HG03159 (cell line): Measurements from ENCODE around the gene EEFSEC.

Source experiments
- ATAC-seq: cut with Tn5 transposase; IDR thresholded peaks from one replicate; pipeline ENCODE4 v1.9.1; 2021; ENCODE audit warnings: mild to moderate bottlenecking, moderate library complexity; ENCODE audit not compliant: unreplicated experiment

The EEFSEC gene

GRCh38 chr3:128182656-128183055, 29.4 kb downstream of the EEFSEC start:
- no peak for ATAC-seq

GRCh38 chr3:128185630-128186447, 32.6 kb downstream of the EEFSEC start:
- no peak for ATAC-seq

- no peak for ATAC-seq
These were observed 34.2 kb downstream of the EEFSEC start for GRCh38 chr3:128187495-128187894.

GRCh38 chr3:128188326-128188725, 35.0 kb downstream of the EEFSEC start:
- no peak for ATAC-seq

GRCh38 chr3:128188956-128189355, 35.7 kb downstream of the EEFSEC start:
- ATAC-seq: no peak

- ATAC-seq: no peak
These were observed 37.2 kb downstream of the EEFSEC start for GRCh38 chr3:128190501-128190900.

- ATAC-seq: no peak
These were observed 38.9 kb downstream of the EEFSEC start for GRCh38 chr3:128192131-128192530.

- no peak for ATAC-seq
These were observed 39.9 kb downstream of the EEFSEC start for GRCh38 chr3:128193168-128193567.

GRCh38 chr3:128194843-128195242, 41.6 kb downstream of the EEFSEC start:
- no peak for ATAC-seq

GRCh38 chr3:128195369-128195768, 42.1 kb downstream of the EEFSEC start:
- no peak for ATAC-seq

GRCh38 chr3:128195802-128196201, 42.5 kb downstream of the EEFSEC start:
- ATAC-seq: no peak

- ATAC-seq: no peak
These were observed 43.4 kb downstream of the EEFSEC start for GRCh38 chr3:128196647-128197046.

GRCh38 chr3:128197855-128198254, 44.6 kb downstream of the EEFSEC start:
- no peak for ATAC-seq

- no peak for ATAC-seq
These were observed 45.0 kb downstream of the EEFSEC start for GRCh38 chr3:128198313-128198712.

GRCh38 chr3:128199110-128199509, 45.8 kb downstream of the EEFSEC start:
- no peak for ATAC-seq

GRCh38 chr3:128201158-128201755, 48.0 kb downstream of the EEFSEC start:
- no peak for ATAC-seq

- no peak for ATAC-seq
These were observed 49.9 kb downstream of the EEFSEC start for GRCh38 chr3:128203169-128203568.

- ATAC-seq: no peak
These were observed 52.4 kb downstream of the EEFSEC start for GRCh38 chr3:128205558-128206145.

GRCh38 chr3:128207951-128208350, 54.7 kb downstream of the EEFSEC start:
- ATAC-seq: no peak

GRCh38 chr3:128210711-128211110, 57.4 kb downstream of the EEFSEC start:
- no peak for ATAC-seq

GRCh38 chr3:128214056-128214455, 60.8 kb downstream of the EEFSEC start:
- ATAC-seq: no peak

- ATAC-seq: no peak
These were observed 62.0 kb downstream of the EEFSEC start for GRCh38 chr3:128215290-128215689.
